Central memory CD4-positive, alpha-beta T cell (primary cell): ENCODE measurements around the gene ADCY9.

ENCODE experiments used
- DNase-seq: peaks from one replicate; pipeline ENCODE4 v3.0.0; 2022

ADCY9 gene

GRCh38 chr16:4002121-4002520 is 114.1 kb downstream of the ADCY9 start:
- DNase-seq: no peak

- no peak for DNase-seq
These were observed 116.5 kb downstream of the ADCY9 start for GRCh38 chr16:3999479-4000325.

GRCh38 chr16:3998793-3999478 is 117.3 kb downstream of the ADCY9 start:
- no peak for DNase-seq

- no peak for DNase-seq
These were observed 118.9 kb downstream of the ADCY9 start for GRCh38 chr16:3997231-3997841.

- DNase-seq: no peak
These were observed 121.2 kb downstream of the ADCY9 start for GRCh38 chr16:3995001-3995400.

- DNase-seq: no peak
These were observed 123.0 kb downstream of the ADCY9 start for GRCh38 chr16:3993052-3993785.

GRCh38 chr16:3992297-3993051 is 123.8 kb downstream of the ADCY9 start:
- DNase-seq: no peak

GRCh38 chr16:3988824-3989223 is 127.4 kb downstream of the ADCY9 start:
- DNase-seq: no peak

GRCh38 chr16:3988011-3988410 is 128.2 kb downstream of the ADCY9 start:
- DNase-seq: no peak

GRCh38 chr16:3987231-3987630 is 129.0 kb downstream of the ADCY9 start:
- no peak for DNase-seq

GRCh38 chr16:3986235-3986544 is 130.1 kb downstream of the ADCY9 start:
- DNase-seq: no peak

GRCh38 chr16:3984111-3985060 is 131.9 kb downstream of the ADCY9 start:
- no peak for DNase-seq

- DNase-seq: peak; percentile 20
These were observed 133.1 kb downstream of the ADCY9 start for GRCh38 chr16:3983081-3983520.

- no peak for DNase-seq
These were observed 134.0 kb downstream of the ADCY9 start for GRCh38 chr16:3982216-3982615.

- DNase-seq: no peak
These were observed 135.8 kb downstream of the ADCY9 start for GRCh38 chr16:3980253-3981111.

GRCh38 chr16:3979518-3979917 is 136.7 kb downstream of the ADCY9 start:
- DNase-seq: no peak

GRCh38 chr16:3979070-3979469 is 137.2 kb downstream of the ADCY9 start:
- no peak for DNase-seq

- DNase-seq: no peak
These were observed 138.9 kb downstream of the ADCY9 start for GRCh38 chr16:3977376-3977775.

- DNase-seq: no peak
These were observed 141.5 kb downstream of the ADCY9 start for GRCh38 chr16:3974751-3975150.

GRCh38 chr16:3971706-3972105 is 144.5 kb downstream of the ADCY9 start:
- no peak for DNase-seq
